Activated B cell treated with CpG ODN at 0.5 μM for 24 hours (primary cell): ENCODE data around the gene LHX4. TPM values are rescaled to one million over a fixed set of nuclear protein-coding genes. Genes with fewer than 3 reads are reported as not detected.

Experiments
- ATAC-seq: fragments of 200-7000 bp; cut with Tn5 transposase; one replicate; pipeline ENCODE4 v1.10.0; 2021; ENCODE audit warnings: low read depth, mild to moderate bottlenecking, moderate library complexity
- CTCF ChIA-PET: fragments of 350-600 bp; sonication (Branson Sonifier 250); formaldehyde crosslinking; loops from one replicate; lab custom pipeline; 2021; ENCODE audit warnings: antibody characterized with exemption; lab: Charles Lee
- POLR2A ChIA-PET: fragments of 350-600 bp; sonication (Branson Sonifier 250); formaldehyde crosslinking; loops from one replicate; lab custom pipeline; 2021; ENCODE audit warnings: antibody characterized with exemption; lab: Charles Lee
- DNase-seq: peaks from one replicate; pipeline ENCODE4 v3.0.0; 2022
- H3K27ac Mint-ChIP-seq: one replicate; pipeline ENCODE4 v1.8.0; 2020; ENCODE audit warnings: mixed read lengths
- H3K27me3 Mint-ChIP-seq: one replicate; pipeline ENCODE4 v1.8.0; 2021; ENCODE audit warnings: mixed read lengths
- H3K36me3 Mint-ChIP-seq: one replicate; pipeline ENCODE4 v1.8.0; 2021; ENCODE audit warnings: low read depth, mixed read lengths
- H3K4me1 Mint-ChIP-seq: one replicate; pipeline ENCODE4 v1.8.0; 2021; ENCODE audit warnings: mixed read lengths
- H3K4me3 Mint-ChIP-seq: one replicate; pipeline ENCODE4 v1.8.0; 2020; ENCODE audit warnings: mild to moderate bottlenecking, mixed read lengths
- H3K9me3 Mint-ChIP-seq: one replicate; pipeline ENCODE4 v1.8.0; 2020; ENCODE audit warnings: mixed read lengths
- intact Hi-C: fragments of 100-400 bp; cut with micrococcal nuclease; formaldehyde crosslinking; loops from one replicate; pipeline ENCODE4 v1.15.1; 2024
- total RNA-seq: library from RNA; stranded (reverse); gene quantifications from 2 replicates; pipeline ENCODE4 v1.2.3, GENCODE V29; 2022
- TF ChIP-seq, protein P1 (sequence below): fragments of 200-600 bp; IDR thresholded peaks from one replicate; pipeline ENCODE4 v1.8.0; 2022; ENCODE audit warnings: antibody characterized with exemption, mild to moderate bottlenecking

Gene LHX4
- not detected in 2 replicates for total RNA-seq

DNA sequence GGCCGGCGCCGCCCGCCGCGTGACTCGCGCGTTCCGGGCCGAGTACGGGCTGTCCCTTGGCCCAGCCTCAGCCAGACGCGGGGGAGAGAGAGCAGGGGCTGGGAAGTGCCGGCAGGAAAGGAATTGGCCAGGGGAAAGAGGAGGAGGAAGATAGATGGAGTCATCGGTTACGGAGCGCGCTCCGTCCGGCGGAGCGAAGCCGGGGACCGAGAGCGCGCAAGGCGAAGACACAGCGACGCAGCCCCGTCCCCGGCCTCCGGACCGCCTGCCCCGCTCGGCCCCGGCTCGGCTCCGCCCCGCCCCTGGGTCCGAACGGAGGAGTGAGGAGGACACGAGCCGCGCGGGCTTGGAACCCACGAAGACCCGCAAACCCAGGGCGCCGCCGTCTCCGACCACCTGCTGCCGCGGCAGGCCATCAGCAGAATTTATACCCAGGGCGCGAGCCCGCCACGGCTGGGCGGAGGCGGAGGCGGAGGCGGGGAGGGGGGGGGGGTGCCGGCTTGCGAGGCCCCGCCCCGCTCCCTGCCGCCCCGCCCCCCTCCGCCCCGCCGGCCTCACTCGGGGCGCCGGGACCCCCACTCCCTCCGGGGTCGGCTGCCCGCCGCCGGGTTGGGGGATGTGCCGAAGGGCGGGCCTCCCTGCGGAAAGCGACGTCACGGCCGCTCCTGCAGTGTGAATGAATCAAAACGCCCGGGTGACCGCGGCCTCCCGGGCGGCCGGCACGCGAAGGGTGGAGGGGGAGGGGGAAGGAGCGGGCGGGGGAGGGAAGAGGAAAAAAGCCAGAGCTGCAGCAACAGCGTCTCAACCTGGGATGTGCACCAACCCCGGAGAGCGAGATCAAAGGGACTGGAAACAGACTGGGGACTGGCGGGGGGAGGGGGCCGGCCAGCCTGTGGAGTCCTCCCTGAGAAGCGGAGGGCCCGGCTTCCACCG lies at the start of gene LHX4:
Gene LHX4 (plus strand): TSS at position 782 of the 933 bp plus-strand sequence. CDS start 266 bp downstream, outside the sequence.
- DNase-seq (peak; percentile 39), ATAC-seq (peak; percentile 55)
- TF ChIP-seq, protein P1, sequence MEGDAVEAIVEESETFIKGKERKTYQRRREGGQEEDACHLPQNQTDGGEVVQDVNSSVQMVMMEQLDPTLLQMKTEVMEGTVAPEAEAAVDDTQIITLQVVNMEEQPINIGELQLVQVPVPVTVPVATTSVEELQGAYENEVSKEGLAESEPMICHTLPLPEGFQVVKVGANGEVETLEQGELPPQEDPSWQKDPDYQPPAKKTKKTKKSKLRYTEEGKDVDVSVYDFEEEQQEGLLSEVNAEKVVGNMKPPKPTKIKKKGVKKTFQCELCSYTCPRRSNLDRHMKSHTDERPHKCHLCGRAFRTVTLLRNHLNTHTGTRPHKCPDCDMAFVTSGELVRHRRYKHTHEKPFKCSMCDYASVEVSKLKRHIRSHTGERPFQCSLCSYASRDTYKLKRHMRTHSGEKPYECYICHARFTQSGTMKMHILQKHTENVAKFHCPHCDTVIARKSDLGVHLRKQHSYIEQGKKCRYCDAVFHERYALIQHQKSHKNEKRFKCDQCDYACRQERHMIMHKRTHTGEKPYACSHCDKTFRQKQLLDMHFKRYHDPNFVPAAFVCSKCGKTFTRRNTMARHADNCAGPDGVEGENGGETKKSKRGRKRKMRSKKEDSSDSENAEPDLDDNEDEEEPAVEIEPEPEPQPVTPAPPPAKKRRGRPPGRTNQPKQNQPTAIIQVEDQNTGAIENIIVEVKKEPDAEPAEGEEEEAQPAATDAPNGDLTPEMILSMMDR = no peak
- Mint-ChIP-seq H3K36me3 (no peaks in the 10 kb centered on the region), H3K4me1 (peaks cover 33% of the 10 kb centered on the region), H3K4me3 (peak within 1 kb of the TSS; percentile 78), H3K27ac (no peak within 1 kb of the TSS), H3K27me3 (peaks cover 53% of the 10 kb centered on the region), H3K9me3 (no peaks in the 10 kb centered on the region)
- intact Hi-C loops = loop anchor here (2.0 to 5.0 kb wide), 2 partner anchors 75 to 403 kb away; partner anchors contain the start of genes QSOX1 and XPR1
- POLR2A ChIA-PET = no interaction called here
- CTCF ChIA-PET = no interaction called here

DNA sequence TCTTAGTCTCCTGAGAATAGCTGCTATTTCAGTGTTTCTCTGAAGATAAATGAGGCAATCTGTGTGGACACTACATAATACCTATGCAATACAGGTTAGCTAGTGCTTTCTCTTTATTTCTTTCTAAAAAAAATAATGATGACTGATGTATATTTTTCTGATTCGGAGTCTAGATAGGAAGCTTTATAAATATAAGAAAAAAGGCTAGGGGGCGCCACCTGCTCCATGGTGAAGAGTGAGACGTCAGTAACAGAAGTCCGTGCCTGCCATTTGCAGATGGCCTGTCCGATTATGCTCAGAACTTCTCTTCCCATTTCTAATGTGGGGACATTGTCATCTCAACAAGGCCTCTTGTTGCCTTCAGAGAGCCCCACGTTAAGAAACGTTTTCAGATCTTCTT lies 49.0 kb upstream of the LHX4 start:
- no peak for ATAC-seq
- intact Hi-C loops = no loop called here
- Mint-ChIP-seq H3K27ac (no peak overlapping the region), H3K9me3 (no peaks in the 10 kb centered on the region), H3K4me3 (no peak overlapping the region), H3K4me1 (no peaks in the 10 kb centered on the region), H3K36me3 (peaks cover 22% of the 10 kb centered on the region), H3K27me3 (no peaks in the 10 kb centered on the region)
- CTCF ChIA-PET = interaction anchor here (1.2 to 4.7 kb wide), 4 partner anchors 14 to 475 kb away, joined by 3 to 101 read pairs (median 20); no protein-coding TSS in a partner anchor
- POLR2A ChIA-PET = no interaction called here
- no peak for DNase-seq
- TF ChIP-seq, protein P1 = no peak

DNA sequence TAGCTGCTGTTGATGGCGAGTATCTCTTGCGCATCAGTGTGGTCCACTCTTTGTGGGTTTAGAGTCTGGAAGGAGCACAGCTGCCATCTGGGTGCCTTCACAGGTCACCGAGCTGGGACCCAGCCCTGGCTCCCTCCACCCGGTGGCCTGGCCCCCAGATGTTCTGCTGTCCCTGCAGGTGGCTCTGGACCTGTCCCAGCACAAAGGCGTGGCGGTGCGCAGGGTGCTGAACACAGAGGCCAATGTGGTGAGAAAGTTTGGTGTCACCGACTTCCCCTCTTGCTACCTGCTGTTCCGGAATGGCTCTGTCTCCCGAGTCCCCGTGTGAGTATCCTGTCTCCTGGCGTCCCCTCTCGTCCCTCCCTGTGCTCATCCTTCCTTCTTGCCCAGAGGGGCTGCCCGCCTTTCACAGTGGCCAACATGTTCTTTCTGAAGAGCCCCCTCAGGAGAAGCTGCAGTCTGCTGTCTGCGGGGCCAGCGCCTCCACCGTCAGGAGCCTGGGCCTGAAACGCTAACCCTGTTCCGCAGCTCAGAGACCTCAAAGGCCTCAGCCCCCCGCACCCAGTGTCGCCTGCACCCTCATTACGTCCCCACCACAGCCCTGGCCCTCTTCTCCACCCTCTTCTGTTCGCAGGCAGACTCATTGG lies 47.9 kb upstream of the LHX4 start:
- no peak for DNase-seq
- Mint-ChIP-seq H3K4me3 (no peak overlapping the region), H3K27me3 (no peaks in the 10 kb centered on the region), H3K9me3 (no peaks in the 10 kb centered on the region), H3K36me3 (peaks cover 30% of the 10 kb centered on the region), H3K4me1 (no peaks in the 10 kb centered on the region), H3K27ac (no peak overlapping the region)
- POLR2A ChIA-PET = no interaction called here
- TF ChIP-seq, protein P1 = no peak
- CTCF ChIA-PET = interaction anchor here (4.7 kb wide), 1 partner anchor 315 kb away, joined by 101 read pairs; no protein-coding TSS in a partner anchor
- intact Hi-C loops = no loop called here
- no peak for ATAC-seq

DNA sequence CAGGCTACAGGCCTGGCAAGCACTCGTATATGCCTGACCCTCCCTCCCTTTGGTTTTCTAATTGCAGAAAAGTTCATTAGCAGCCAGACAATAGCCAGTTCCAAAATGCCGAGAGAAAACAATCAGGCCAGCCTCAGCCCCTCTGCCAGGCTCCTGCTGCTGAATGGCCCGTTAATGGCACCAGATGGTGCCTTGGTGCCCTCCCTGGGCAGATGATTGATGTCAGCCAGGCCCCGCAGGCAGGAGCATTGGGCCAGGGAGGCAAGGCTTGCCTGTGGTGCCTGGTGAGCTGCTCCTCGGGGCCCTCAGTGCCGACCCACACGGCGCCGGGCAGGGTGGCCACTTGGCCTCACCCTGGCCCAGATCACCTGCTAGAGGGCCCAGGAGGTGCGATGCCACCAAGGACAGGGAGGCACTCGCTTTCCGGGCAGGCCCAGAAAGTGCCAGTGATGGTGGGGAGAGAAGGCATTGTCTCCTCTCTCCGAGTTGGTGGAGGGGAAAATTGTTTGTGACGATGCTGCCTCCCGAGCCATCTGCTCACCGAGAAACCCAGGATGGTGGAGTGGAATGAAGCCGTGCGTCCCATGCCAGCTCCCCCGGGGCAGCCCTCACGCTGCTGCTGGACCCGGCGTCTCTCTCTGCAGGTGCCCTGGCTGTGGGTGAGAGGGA lies 47.3 kb upstream of the LHX4 start:
- ChIA-PET CTCF (no interaction called here), POLR2A (no interaction called here)
- H3K4me3 Mint-ChIP-seq = no peak overlapping the region
- H3K4me1 Mint-ChIP-seq = no peaks in the 10 kb centered on the region
- H3K27me3 Mint-ChIP-seq = no peaks in the 10 kb centered on the region
- TF ChIP-seq, protein P1 = no peak
- no peak overlapping the region for H3K27ac Mint-ChIP-seq
- H3K36me3 Mint-ChIP-seq = peaks cover 34% of the 10 kb centered on the region
- intact Hi-C loops = no loop called here
- no peak for DNase-seq
- no peak for ATAC-seq
- no peaks in the 10 kb centered on the region for H3K9me3 Mint-ChIP-seq
